Bronchial epithelial cell (primary cell): ENCODE results near the gene NDE1. TPM values are rescaled to one million over a fixed set of nuclear protein-coding genes. Genes with fewer than 3 reads are reported as not detected.

Experiments used
- DNase-seq: peaks from one replicate; pipeline ENCODE4 v3.0.0-alpha.2; 2010; ENCODE audit warnings: low read depth
- FAIRE-seq: peaks from 2 replicates; lab custom pipeline; 2011; peaks lifted over from hg19 to GRCh38; lab: Jason Lieb, UNC
- H3K27me3 ChIP-seq: 2 replicates; pipeline ENCODE4 v1.5.1; 2011; ENCODE audit warnings: low read length; ENCODE audit not compliant: control insufficient read depth, insufficient read depth
- H3K36me3 ChIP-seq: 2 replicates; pipeline ENCODE4 v1.5.1; 2011; ENCODE audit warnings: low read length; ENCODE audit not compliant: control insufficient read depth, insufficient read depth
- H3K4me3 ChIP-seq: 2 replicates; pipeline ENCODE4 v1.5.1; 2011; ENCODE audit warnings: mild to moderate bottlenecking, low read depth, low read length, control low read depth
- total RNA-seq: library from RNA; depleted of rRNA; stranded (reverse); fragments of >200 nt; gene quantifications from 2 replicates; pipeline ENCODE4 v1.2.1, GENCODE V29; 2014
- TF ChIP-seq, protein P1 (sequence below): IDR thresholded peaks from 2 replicates; pipeline ENCODE4 v1.5.1; 2011; ENCODE audit warnings: mild to moderate bottlenecking, moderate library complexity, low read length, control low read depth, inconsistent platforms; ENCODE audit not compliant: insufficient read depth, severe bottlenecking

NDE1 gene
- total RNA-seq, 1 donor from 2014 or later = 74.2 TPM

DNA sequence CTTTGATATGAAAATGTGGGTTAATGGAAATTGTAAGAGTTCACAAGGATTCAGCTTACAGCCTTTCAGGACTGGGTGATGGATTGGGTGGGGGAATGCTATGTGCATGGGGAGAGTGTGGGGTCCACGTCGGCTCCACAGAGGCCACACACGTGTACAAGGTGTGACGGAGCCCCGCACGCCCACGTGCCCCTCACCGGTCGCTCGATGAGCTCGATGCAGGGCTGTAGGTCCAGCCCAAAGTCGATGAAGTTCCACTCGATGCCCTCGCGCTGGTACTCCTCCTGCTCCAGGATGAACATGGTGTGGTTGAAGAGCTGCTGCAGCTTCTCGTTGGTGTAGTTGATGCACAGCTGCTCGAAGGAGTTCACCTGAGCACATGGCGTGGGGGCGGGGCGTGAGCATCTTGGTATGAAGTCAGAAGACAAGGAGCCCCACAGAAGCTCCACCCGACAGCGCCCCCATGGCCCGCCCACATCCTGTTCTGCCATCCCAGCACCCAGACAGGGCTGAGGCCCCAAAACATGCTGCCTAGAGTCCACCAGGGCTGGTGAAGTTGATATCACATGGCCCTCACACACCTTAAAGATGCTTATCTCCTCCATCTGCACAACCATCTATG lies 107.7 kb downstream of the NDE1 start:
- DNase-seq (no peak), FAIRE-seq (no peak)
- TF ChIP-seq, protein P1, sequence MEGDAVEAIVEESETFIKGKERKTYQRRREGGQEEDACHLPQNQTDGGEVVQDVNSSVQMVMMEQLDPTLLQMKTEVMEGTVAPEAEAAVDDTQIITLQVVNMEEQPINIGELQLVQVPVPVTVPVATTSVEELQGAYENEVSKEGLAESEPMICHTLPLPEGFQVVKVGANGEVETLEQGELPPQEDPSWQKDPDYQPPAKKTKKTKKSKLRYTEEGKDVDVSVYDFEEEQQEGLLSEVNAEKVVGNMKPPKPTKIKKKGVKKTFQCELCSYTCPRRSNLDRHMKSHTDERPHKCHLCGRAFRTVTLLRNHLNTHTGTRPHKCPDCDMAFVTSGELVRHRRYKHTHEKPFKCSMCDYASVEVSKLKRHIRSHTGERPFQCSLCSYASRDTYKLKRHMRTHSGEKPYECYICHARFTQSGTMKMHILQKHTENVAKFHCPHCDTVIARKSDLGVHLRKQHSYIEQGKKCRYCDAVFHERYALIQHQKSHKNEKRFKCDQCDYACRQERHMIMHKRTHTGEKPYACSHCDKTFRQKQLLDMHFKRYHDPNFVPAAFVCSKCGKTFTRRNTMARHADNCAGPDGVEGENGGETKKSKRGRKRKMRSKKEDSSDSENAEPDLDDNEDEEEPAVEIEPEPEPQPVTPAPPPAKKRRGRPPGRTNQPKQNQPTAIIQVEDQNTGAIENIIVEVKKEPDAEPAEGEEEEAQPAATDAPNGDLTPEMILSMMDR = no peak
- no peak overlapping the region for H3K4me3 ChIP-seq
- no peaks in the 10 kb centered on the region for H3K27me3 ChIP-seq
- H3K36me3 ChIP-seq = no peaks in the 10 kb centered on the region

DNA sequence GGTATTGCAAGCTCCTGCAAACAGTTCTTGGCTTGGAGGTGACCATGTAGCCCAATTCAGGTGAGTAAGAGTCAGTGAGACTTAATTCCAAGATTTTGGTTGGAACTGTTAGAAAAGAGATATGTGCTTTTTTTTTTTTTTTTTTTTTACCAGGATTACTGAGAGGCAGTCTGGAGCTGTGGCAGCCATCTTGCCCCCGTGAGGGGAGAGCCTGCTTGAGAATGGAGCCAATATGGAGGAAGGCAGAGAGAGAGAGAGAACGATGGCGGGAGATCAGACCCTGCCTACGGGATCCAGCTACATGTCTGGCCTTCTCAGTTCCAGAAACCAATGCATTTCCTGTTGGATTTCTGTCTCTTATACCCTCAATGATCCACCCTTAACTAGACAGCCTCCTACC lies 109.0 kb downstream of the NDE1 start:
- H3K27me3 ChIP-seq = no peaks in the 10 kb centered on the region
- TF ChIP-seq, protein P1 = no peak
- H3K4me3 ChIP-seq = no peak overlapping the region
- DNase-seq = no peak
- FAIRE-seq = no peak
- H3K36me3 ChIP-seq = no peaks in the 10 kb centered on the region

DNA sequence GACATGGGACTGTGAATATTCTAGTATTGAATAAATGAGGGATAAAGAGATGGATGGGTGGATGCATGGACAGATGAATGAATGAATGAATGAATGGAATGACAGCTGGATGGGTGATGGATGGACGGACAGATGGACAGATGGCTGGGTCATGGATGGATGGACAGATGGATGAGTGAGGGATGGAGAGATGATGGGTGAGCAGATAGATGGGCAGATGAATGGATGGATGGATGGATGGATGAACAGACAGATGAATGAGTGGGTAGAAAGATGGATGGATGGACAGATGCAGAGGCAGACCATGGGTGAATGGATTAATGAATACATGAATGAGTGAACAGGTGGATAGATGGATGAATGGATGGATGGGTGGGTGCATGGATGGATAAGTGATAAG lies 110.1 kb downstream of the NDE1 start:
- TF ChIP-seq, protein P1 = no peak
- FAIRE-seq = no peak
- Histone ChIP-seq H3K27me3 (no peaks in the 10 kb centered on the region), H3K36me3 (no peaks in the 10 kb centered on the region), H3K4me3 (no peak overlapping the region)
- no peak for DNase-seq

DNA sequence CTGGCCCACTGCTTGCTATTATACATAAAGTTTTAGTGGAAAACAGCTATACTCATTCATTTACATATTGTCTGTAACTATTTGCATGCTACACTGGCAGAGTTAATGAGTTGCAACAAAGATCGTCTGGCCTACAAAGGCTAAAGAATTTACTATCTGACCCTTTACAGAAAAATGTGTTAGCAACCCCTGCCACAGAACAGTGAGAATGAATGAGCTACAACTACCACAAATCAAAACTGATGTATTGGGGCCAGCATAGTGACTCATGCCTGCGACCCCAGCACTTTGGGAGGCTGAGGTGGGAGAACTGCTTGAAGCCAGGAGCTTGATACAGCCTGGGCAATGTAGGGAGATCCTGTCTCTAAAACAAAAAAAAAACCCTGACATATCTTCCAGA lies 114.1 kb downstream of the NDE1 start:
- FAIRE-seq (no peak), DNase-seq (no peak)
- H3K36me3 ChIP-seq = no peaks in the 10 kb centered on the region
- TF ChIP-seq, protein P1 = no peak
- no peaks in the 10 kb centered on the region for H3K27me3 ChIP-seq
- no peak overlapping the region for H3K4me3 ChIP-seq

DNA sequence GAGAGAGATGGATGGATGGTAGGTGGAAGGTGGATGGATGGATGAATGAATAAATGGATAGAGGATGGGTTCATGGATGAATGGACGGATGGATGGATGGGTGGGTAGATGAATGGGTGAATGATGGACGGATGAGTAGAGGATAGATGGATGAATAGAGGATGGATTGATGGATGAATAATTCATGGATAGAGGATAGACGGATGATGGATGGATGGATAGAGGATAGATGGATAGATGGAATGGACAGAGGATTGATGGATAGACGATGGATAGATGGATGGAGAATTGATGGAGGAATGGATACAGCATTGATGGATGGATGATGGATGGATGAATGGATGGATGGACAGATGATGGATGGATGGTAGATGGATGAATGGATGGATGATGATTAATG lies 115.1 kb downstream of the NDE1 start:
- TF ChIP-seq, protein P1 = no peak
- H3K27me3 ChIP-seq = no peaks in the 10 kb centered on the region
- no peak for DNase-seq
- FAIRE-seq = no peak
- no peaks in the 10 kb centered on the region for H3K36me3 ChIP-seq
- no peak overlapping the region for H3K4me3 ChIP-seq

DNA sequence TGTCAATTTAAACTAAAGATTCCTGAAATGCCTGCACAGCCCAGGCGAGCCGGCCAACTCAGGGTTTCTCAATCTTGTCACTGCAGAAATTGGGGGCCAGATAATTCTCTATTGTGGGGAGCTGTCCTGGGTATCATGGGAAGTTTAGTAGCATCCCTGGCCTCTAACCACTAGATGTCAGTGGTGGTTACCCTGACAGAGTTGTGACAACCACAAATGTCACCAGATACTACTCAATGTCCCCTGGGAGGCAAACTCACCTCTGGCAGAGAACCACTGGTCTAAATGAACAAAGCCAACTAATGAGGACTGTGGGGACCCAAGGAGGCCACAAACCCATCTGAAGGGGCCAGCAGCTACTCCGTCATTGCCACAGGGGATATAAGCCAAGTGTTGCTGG lies 115.8 kb downstream of the NDE1 start:
- FAIRE-seq = no peak

More for the DNA sequence above, 115.8 kb downstream of the NDE1 start:
- Histone ChIP-seq H3K36me3 (no peaks in the 10 kb centered on the region), H3K27me3 (no peaks in the 10 kb centered on the region), H3K4me3 (no peak overlapping the region)
- TF ChIP-seq, protein P1 = peak; percentile 72
- DNase-seq = peak; percentile 33
